GM19324 (cell line): ENCODE results near the gene TAS1R3.
"Not testable (repeated sequence)": the region's sequence is repeated elsewhere in the genome, so short reads cannot be mapped to it uniquely, and the experiment has no call there.

Experiments used
- ATAC-seq: cut with Tn5 transposase; IDR thresholded peaks from one replicate; pipeline ENCODE4 v1.9.1; 2021; ENCODE audit warnings: mild to moderate bottlenecking, moderate library complexity; ENCODE audit not compliant: unreplicated experiment, low FRiP score

The TAS1R3 gene

DNA sequence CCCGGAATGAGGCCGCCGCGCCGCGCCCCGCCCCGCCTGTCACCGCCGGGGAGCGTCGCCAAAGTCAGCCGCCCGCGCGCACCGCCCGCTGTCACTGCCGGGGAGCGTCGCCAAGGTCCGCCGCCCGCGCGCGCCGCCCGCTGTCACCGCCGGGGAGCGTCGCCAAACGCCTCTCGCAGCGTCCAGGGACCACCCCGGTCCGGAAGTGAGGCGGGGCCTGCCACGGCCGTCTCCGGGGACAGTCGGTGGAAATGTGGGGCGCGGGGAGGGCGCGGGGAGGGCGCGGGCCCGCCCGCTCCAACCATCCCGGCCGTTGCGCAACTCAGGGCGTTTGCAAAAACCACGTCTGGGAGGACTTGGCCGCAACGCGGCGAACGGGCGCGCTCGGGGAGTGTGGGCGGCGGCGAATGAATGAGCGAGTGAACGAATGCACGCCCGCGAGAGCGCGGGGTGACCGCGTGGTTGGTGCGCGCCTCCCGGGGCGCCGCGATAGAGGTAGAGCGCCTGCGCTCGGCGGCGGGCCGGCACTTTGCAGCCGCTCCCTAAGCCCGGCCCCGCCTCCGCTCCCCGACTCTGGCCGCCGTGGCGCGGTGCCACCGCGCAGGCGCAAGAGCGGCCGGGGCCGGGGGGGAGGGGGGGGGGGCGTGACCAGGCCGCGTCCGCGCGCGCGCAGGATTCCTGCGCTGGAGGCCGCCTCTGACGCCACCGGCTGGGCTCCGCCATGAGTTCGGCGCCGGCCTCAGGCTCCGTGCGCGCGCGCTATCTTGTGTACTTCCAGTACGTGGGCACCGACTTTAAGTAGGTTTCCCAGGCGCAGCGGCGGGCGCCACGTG is 22.9 kb upstream of the TAS1R3 start, which contains the start of the genes ACAP3 and PUSL1:
ACAP3 (minus strand) TSS at position 8 of the 833 bp plus-strand sequence. CDS start 115 bp downstream, outside the sequence.
PUSL1 (plus strand) TSS at position 675 of the 833 bp plus-strand sequence; CDS start at position 722, 47 bp downstream.
- peak; percentile 76 for ATAC-seq

DNA sequence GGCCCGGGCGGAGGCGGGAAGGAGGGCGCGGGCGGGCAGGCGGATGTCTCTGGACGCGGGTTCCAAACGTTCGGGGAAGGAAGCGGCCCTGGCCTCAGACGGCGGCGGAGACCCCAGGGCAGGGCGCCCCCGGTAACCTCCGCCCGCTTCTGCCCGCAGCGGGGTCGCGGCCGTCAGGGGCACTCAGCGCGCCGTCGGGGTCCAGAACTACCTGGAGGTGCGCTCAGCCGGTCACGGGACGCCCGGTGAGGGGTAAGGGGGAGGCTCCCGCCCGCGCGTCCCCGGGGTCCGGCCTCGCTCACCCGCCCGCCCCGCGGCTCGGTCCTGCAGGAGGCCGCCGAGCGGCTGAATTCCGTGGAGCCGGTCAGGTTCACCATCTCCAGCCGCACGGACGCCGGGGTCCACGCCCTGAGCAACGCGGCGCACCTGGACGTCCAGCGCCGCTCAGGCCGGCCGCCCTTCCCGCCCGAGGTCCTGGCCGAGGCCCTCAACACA is 22.3 kb upstream of the TAS1R3 start:
- peak; percentile 0 for ATAC-seq

- no peak for ATAC-seq
These were observed 21.6 kb upstream of the TAS1R3 start for GRCh38 chr1:1309251-1310108.

DNA sequence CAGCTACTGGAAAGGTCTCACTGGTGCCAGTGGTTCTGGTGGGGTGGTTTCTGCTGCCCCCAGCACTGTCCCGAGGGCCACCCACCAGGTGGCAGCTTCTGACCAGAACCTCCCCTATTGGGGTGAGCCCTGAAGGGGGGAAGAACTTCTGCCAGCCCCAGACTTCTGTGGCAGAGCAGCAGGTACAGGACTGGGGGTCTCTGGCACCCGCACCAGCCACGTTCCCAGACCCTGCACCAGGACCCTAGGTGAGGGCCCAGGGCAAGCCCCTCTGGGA is 21.0 kb upstream of the TAS1R3 start:
- ATAC-seq: no peak

- ATAC-seq: no peak
These were observed 20.5 kb upstream of the TAS1R3 start for GRCh38 chr1:1310476-1311053.

DNA sequence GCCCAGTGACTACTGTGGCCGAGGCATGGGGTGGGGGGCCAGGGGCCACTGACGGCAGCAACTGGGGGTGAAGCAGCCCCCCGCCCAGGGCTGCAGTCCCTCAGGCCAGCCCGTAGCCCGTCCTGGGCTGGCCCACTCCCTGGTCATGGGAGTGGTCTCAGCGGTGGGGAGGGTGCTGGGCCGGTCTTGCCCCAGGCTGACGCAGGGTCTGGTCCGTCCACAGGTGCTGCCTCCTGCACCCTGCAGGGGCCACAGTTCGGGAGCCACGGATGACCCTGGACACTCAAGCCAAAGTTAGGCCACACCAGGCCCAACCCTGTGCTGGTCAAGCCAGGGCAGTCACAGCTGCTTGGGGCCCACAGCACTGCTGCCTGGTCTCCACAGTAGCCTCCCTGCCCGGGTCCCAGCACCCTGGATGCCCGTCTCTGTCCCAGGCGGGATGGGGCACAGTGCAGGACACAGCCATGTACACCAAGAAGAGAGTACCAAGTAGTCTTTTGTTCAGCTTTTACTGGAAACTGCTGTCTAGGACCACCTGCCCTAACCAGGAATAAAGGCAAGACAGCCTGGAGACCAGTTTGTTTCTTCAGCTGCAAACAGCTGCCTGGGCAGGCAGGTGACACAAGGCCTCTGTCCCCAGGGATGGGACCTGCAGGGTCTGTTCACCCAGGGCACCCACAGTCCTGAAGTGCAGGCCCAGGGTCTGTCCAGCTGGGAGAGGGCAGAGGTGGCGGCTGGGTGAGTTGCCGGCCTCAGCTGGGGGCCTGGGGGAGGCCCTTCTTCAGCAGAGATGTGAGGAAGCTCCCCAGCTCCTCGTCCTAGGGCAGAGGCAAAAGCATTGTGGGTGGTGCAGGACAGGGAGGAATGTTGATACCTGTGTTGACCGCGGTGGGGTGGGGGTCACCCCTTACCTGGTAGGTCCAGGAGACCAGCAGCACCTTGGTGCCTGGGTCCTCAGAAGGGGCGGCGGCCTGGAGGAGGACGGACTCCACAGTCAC is 19.7 kb upstream of the TAS1R3 start:
- no peak for ATAC-seq

- ATAC-seq: no peak
These were observed 18.4 kb upstream of the TAS1R3 start for GRCh38 chr1:1312450-1313314.

- no peak for ATAC-seq
These were observed 17.4 kb upstream of the TAS1R3 start for GRCh38 chr1:1313500-1314236.

DNA sequence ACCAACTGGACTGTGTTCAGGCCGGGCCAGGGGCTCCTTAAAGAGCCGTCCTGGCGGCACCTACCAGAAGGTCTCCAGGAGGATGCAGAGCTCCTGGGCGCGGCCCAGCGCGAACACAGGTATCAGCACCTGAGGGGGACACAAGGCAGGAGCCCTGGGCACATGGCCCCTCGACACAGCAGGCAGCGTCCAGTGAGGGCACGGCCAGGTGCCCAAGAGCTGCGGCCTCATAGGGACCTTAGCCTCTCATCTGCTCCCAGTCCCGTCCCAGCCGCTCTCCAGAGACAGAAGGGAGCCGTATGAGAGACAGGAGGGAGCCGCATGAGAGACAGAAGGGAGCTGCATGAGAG is 16.9 kb upstream of the TAS1R3 start:
- no peak for ATAC-seq

DNA sequence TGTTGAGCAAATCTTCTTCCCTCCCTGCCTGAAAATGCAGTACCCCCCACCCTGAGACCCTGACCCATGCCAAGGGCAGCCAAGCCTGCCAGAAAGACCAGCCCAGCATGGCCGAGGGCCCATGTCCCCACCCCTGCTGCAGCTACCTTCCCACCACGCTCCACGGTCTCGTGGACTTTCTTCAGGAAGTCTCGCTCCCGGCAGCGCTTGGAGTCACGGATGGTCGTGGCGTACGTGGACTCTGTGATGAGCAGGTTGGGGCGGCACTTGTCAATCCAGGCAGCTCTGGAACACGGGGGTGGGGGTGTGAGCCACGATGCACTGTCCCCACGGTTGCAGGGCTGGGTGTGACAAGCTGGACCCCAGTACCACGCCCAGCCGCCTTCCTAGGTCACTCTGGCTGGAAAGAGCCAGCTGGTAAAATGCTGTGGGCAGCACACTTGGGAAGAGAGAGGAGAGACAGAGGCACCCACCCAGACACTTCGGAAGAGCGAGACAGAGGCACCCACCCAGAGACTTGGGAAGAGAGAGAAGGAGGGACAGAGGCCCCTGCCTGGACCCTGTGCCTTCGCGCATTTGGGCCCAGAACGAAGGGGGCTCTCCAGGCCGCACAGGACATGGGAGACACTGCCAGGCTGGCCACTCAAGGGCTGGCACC is 16.3 kb upstream of the TAS1R3 start:
- no peak for ATAC-seq

DNA sequence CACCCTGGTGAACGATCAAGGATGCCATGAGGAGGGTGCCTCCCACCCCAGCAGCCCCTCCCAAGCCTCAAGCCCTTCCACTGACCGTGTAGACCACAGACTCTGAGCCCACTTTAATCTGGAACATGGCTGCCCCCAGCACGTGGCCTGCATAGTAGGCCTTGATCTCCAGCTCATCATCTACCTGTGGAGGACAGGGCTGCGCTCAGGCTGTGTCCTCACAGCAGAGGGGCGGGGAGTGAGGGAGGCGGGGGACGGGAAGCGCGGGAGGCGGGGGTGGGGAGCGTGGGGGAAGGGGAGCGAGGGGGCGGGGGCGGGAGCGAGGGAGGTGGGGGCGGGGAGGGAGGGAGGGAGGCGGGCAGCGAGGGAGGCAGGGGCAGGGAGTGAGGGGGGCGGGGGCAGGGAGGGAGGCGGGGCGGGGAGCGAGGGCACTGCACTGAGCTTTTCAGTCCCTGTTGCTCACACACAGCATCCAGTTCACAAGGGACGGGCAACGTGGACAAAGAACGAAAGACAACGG is 15.6 kb upstream of the TAS1R3 start:
- ATAC-seq: no peak

DNA sequence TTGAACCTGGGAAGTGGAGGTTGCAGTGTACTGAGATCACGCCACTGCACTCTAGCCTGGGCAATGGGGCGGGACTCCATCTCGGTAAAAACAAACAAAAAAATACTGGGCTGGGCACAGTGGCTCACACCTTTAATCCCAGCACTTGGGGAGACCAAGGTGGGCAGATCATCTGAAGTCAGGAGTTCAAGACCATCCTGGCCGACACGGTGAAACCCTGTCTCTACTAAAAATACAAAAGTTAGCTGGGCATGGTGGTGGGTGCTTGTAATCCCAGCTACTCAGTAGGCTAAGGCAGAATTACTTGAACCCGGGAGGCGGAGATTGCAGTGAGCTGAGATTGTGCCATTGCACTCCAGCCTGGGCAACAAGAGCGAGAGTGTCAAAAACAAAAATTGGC is 14.9 kb upstream of the TAS1R3 start:
- not testable (repeated sequence) for ATAC-seq

DNA sequence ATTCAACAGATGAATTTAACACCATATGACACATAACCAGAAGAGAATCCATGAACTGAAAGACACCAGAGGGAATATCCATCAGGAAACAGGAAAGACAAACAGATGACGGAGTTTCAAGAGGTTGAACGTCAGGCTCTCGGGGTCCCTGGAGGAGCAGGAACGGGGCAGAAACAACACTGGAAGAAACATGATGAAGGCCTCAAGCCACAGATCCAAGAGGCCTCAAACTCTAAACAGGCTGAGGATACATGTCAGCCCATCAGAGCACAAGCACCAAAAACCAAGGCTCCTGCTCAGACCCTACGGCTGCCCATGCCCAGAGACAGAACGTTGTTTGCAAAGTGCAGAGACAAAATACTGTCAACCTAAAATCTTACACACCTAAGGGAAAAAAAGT is 13.7 kb upstream of the TAS1R3 start:
- no peak for ATAC-seq

DNA sequence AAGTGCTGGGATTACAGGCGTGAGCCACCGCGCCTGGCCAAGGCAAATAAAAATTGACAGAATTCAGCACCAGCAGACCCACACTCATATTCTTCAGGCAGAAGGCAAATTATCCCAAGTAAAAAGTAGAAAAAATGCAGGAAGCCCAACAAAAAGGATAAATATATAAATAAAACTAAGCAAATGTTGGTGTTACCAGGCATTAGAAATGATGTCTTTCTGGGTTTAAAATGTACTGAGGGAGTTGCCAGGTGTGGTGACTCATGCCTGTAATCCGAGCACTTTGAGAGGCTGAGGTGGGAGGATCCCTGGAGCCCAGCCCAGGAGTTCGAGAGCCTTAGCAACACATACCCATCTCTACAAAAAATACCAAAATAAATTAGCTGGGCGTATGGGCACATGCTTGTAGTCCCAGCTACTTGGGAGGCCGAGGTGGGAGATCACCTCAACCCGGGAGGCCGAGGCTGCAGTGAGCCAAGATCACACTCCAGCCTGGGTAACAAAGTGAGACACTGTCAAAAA is 12.9 kb upstream of the TAS1R3 start:
- no peak for ATAC-seq

GRCh38 chr1:1318777-1319645 is 12.1 kb upstream of the TAS1R3 start:
- ATAC-seq: no peak

GRCh38 chr1:1319646-1319941 is 11.5 kb upstream of the TAS1R3 start:
- no peak for ATAC-seq
